Effector memory CD4-positive, alpha-beta T cell (primary cell): ENCODE data around the gene GRHL1.
"Not testable (repeated sequence)": the region's sequence is repeated elsewhere in the genome, so short reads cannot be mapped to it uniquely, and the experiment has no call there.

Source experiments
- DNase-seq, 3 donors: peaks; one replicate each; pipeline ENCODE4 v3.0.0-alpha.2; 2020
- H3K27ac ChIP-seq: 2 replicates; pipeline ENCODE4 v1.7.0; 2013; ENCODE audit warnings: mild to moderate bottlenecking, low read length, moderate library complexity; ENCODE audit not compliant: insufficient read depth, poor library complexity, severe bottlenecking
- H3K27me3 ChIP-seq: replicated peaks from 2 replicates; pipeline ENCODE4 v1.7.0; 2013; ENCODE audit warnings: mild to moderate bottlenecking, low read length; ENCODE audit not compliant: insufficient read depth, control insufficient read depth, poor library complexity, severe bottlenecking
- H3K36me3 ChIP-seq: 2 replicates; pipeline ENCODE4 v1.7.0; 2013; ENCODE audit warnings: mild to moderate bottlenecking, low read length, moderate library complexity; ENCODE audit not compliant: control insufficient read depth, insufficient read depth
- H3K4me1 ChIP-seq: 2 replicates; pipeline ENCODE4 v1.7.0; 2013; ENCODE audit warnings: low read length, mild to moderate bottlenecking; ENCODE audit not compliant: control insufficient read depth, insufficient read depth, poor library complexity, severe bottlenecking
- H3K4me3 ChIP-seq: 2 replicates; pipeline ENCODE4 v1.7.0; 2013; ENCODE audit warnings: low read length, low read depth, mild to moderate bottlenecking; ENCODE audit not compliant: insufficient read depth, poor library complexity, severe bottlenecking
- H3K9me3 ChIP-seq: 2 replicates; pipeline ENCODE4 v1.7.0; 2013; ENCODE audit warnings: mild to moderate bottlenecking, low read length, moderate library complexity; ENCODE audit not compliant: control insufficient read depth

GRHL1 gene

GRCh38 chr2:9927020-9927419 is 24.5 kb upstream of the GRHL1 start:
- not testable (repeated sequence) for H3K27ac ChIP-seq, DNase-seq, H3K27me3 ChIP-seq, H3K9me3 ChIP-seq, H3K36me3 ChIP-seq, H3K4me1 ChIP-seq, H3K4me3 ChIP-seq

GRCh38 chr2:9937258-9937657 is 14.2 kb upstream of the GRHL1 start:
- no peak for DNase-seq
- H3K4me3 ChIP-seq, result no peak overlapping the region
- H3K27ac ChIP-seq, result no peak overlapping the region
- H3K36me3 ChIP-seq, result no peaks in the 10 kb centered on the region
- no peaks in the 10 kb centered on the region for H3K9me3 ChIP-seq
- H3K27me3 ChIP-seq, result no peaks in the 10 kb centered on the region
- H3K4me1 ChIP-seq, result no peaks in the 10 kb centered on the region

- Histone ChIP-seq H3K9me3 (no peaks in the 10 kb centered on the region), H3K27ac (no peak overlapping the region), H3K27me3 (no peaks in the 10 kb centered on the region), H3K36me3 (no peaks in the 10 kb centered on the region), H3K4me3 (no peak overlapping the region), H3K4me1 (no peaks in the 10 kb centered on the region)
- DNase-seq, result no peak
Observed at GRCh38 chr2:9937968-9938367, 13.5 kb upstream of the GRHL1 start.

GRCh38 chr2:9939587-9940485 is 11.7 kb upstream of the GRHL1 start:
- H3K36me3 ChIP-seq, result no peaks in the 10 kb centered on the region
- no peaks in the 10 kb centered on the region for H3K9me3 ChIP-seq
- no peak for DNase-seq
- H3K27ac ChIP-seq, result no peak overlapping the region
- H3K27me3 ChIP-seq, result no peaks in the 10 kb centered on the region
- no peak overlapping the region for H3K4me3 ChIP-seq
- no peaks in the 10 kb centered on the region for H3K4me1 ChIP-seq

GRCh38 chr2:9941196-9941995 is 10.1 kb upstream of the GRHL1 start:
- no peaks in the 10 kb centered on the region for H3K9me3 ChIP-seq
- no peaks in the 10 kb centered on the region for H3K27me3 ChIP-seq
- no peak overlapping the region for H3K27ac ChIP-seq
- H3K36me3 ChIP-seq, result no peaks in the 10 kb centered on the region
- H3K4me1 ChIP-seq, result no peaks in the 10 kb centered on the region
- DNase-seq, result no peak
- no peak overlapping the region for H3K4me3 ChIP-seq

GRCh38 chr2:9941996-9942390 is 9.5 kb upstream of the GRHL1 start:
- Histone ChIP-seq H3K4me3 (no peak overlapping the region), H3K27ac (no peak overlapping the region), H3K27me3 (no peaks in the 10 kb centered on the region), H3K36me3 (no peaks in the 10 kb centered on the region), H3K9me3 (no peaks in the 10 kb centered on the region), H3K4me1 (no peaks in the 10 kb centered on the region)
- no peak for DNase-seq

GRCh38 chr2:9944330-9944758 is 7.1 kb upstream of the GRHL1 start:
- DNase-seq, result no peak
- H3K4me3 ChIP-seq, result no peak overlapping the region
- no peaks in the 10 kb centered on the region for H3K4me1 ChIP-seq
- no peaks in the 10 kb centered on the region for H3K27me3 ChIP-seq
- H3K36me3 ChIP-seq, result no peaks in the 10 kb centered on the region
- no peak overlapping the region for H3K27ac ChIP-seq
- no peaks in the 10 kb centered on the region for H3K9me3 ChIP-seq

GRCh38 chr2:9945596-9945995 is 5.9 kb upstream of the GRHL1 start:
- no peaks in the 10 kb centered on the region for H3K36me3 ChIP-seq

GRCh38 chr2:9946076-9946475 is 5.4 kb upstream of the GRHL1 start:
- H3K27me3 ChIP-seq, result no peaks in the 10 kb centered on the region
- no peaks in the 10 kb centered on the region for H3K4me1 ChIP-seq
- H3K36me3 ChIP-seq, result no peaks in the 10 kb centered on the region
- H3K27ac ChIP-seq, result no peak overlapping the region
- H3K9me3 ChIP-seq, result no peaks in the 10 kb centered on the region
- no peak for DNase-seq
- no peak overlapping the region for H3K4me3 ChIP-seq

More at GRCh38 chr2:9945596-9945995, 5.9 kb upstream of the GRHL1 start:
- no peaks in the 10 kb centered on the region for H3K27me3 ChIP-seq
- H3K27ac ChIP-seq, result no peak overlapping the region
- no peak for DNase-seq
- H3K4me1 ChIP-seq, result no peaks in the 10 kb centered on the region
- no peak overlapping the region for H3K4me3 ChIP-seq
- H3K9me3 ChIP-seq, result no peaks in the 10 kb centered on the region

GRCh38 chr2:9946818-9947217 is 4.7 kb upstream of the GRHL1 start:
- no peak for DNase-seq
- Histone ChIP-seq H3K36me3 (no peaks in the 10 kb centered on the region), H3K27me3 (no peaks in the 10 kb centered on the region), H3K4me1 (no peaks in the 10 kb centered on the region), H3K4me3 (no peak overlapping the region), H3K27ac (no peak overlapping the region), H3K9me3 (no peaks in the 10 kb centered on the region)
